ENCODE results near the gene CRB2.

CRB2 gene

DNA sequence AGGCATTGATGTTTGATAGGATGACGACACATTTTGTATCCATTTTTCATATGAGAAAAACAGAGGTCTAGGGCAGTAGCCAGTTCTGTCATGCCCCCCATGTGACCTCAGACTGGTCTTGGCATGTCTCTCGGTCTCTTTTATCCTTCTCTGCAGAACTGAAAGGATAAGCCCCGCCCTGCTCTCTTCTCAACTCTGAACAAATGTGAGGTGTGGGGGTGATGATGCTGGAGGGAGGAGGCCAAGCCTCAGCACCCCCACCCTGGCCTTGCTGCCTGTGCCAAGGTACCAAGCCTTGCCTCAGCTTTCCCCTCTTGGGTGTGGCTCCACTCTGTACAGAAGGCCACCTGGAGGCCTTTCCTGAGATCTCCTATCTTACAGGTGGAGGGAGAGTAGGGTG lies 19.5 kb upstream of the CRB2 start:
- Histone ChIP-seq H3K4me3 (no peak overlapping the region), H3K4me1 (peaks cover 20% of the 10 kb centered on the region), H3K9me3 (no peaks in the 10 kb centered on the region), H3K36me3 (replicated peaks) (no peaks in the 10 kb centered on the region), H3K27me3 (ENCODE audit: low read depth) (no peaks in the 10 kb centered on the region)
- in situ Hi-C loops (cut with MboI; ENCODE audit: low sequenced_read_pairs) = loop anchor here (25.0 kb wide), 1 partner anchor 874 kb away; no protein-coding TSS in a partner anchor
- no peak for DNase-seq (ENCODE audit: low spot score in 2 of 2)

GRCh38 chr9:123336959-123337358 lies 19.0 kb upstream of the CRB2 start:
- Histone ChIP-seq H3K9me3 (no peaks in the 10 kb centered on the region), H3K36me3 (replicated peaks) (no peaks in the 10 kb centered on the region), H3K27me3 (ENCODE audit: low read depth) (no peaks in the 10 kb centered on the region), H3K4me1 (peaks cover 20% of the 10 kb centered on the region), H3K4me3 (no peak overlapping the region)
- no peak for DNase-seq (ENCODE audit: low spot score in 2 of 2)
- in situ Hi-C loops (cut with MboI; ENCODE audit: low sequenced_read_pairs) = loop anchor here (25.0 kb wide), 1 partner anchor 875 kb away; no protein-coding TSS in a partner anchor

DNA sequence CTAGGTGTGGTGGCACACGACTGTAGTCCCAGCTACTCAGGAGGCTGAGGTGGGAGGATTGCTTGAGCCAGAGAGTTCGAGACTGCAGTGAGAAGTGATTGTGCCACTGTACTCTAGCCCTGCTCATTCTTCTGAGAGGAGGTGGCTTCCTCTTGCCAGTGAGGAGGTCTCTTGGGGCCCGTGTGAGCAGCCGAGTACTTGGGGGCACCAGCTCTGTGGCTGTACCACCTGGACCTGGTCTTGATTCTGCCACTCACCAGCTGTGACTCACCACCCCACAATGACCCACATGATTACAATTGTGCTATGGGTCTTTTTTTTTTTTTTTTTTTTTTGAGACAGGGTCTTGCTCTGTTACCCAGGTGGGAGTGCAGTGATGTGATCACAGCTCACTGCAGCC lies 18.0 kb upstream of the CRB2 start:
- Histone ChIP-seq H3K4me1 (peaks cover 17% of the 10 kb centered on the region), H3K36me3 (replicated peaks) (no peaks in the 10 kb centered on the region), H3K27me3 (ENCODE audit: low read depth) (no peaks in the 10 kb centered on the region), H3K9me3 (no peaks in the 10 kb centered on the region), H3K4me3 (no peak overlapping the region)
- no peak for DNase-seq (ENCODE audit: low spot score in 2 of 2)
- in situ Hi-C loops (cut with MboI; ENCODE audit: low sequenced_read_pairs) = loop anchor here (25.0 kb wide), 1 partner anchor 876 kb away; no protein-coding TSS in a partner anchor

DNA sequence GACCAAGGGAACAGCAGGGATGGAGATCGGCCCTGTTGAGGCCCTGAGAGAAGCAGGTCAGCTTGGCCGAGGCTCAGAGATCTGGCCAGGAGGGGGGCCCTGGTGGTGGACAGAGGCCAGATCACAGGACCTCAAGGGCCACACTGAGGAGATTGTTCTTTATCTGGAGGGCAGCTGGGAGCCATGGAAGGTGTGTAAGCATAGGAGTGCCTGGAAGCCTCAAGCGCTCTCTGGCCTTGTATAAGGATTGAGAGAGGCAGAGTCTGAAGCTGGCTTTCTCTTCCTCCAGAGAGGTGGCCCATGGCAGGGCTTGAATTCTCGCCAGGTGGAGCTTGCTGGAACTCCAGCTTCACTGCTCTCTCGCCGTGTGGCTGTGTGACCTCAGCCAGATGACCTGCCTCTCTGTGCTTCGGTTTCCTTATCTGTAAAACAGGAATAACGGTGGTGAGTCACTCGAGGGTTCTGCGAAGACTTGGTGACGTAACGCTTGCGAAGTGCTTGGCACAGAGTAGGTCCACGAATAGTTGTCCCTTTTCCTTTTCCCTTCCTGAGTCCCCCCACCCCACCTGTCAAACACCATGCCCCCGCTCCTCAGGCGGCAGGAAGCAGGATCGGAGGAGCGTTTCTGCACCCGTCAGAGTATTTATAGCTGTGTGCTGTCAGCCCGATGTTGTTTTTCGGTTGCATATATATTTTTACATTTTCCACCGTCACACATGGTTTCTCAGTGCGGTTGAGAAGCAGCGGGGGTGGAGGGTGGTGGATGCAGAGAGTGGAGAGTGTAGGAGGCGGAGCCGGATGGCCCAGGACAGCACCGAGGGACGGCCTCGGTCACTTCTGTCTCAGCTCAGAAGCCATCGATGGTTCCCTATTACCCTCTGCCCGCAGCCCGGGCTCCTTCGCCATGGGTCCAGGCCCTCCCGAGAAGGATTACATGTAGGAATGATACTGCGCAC lies 17.0 kb upstream of the CRB2 start:
- H3K9me3 ChIP-seq = no peaks in the 10 kb centered on the region
- H3K4me1 ChIP-seq = peaks cover 13% of the 10 kb centered on the region
- no peaks in the 10 kb centered on the region for H3K27me3 ChIP-seq (ENCODE audit: low read depth)
- DNase-seq (ENCODE audit: low spot score in 2 of 2) = no peak
- H3K36me3 ChIP-seq (replicated peaks) = no peaks in the 10 kb centered on the region
- no peak overlapping the region for H3K4me3 ChIP-seq
- in situ Hi-C loops (cut with MboI; ENCODE audit: low sequenced_read_pairs) = loop anchor here (25.0 kb wide), 1 partner anchor 877 kb away; no protein-coding TSS in a partner anchor

DNA sequence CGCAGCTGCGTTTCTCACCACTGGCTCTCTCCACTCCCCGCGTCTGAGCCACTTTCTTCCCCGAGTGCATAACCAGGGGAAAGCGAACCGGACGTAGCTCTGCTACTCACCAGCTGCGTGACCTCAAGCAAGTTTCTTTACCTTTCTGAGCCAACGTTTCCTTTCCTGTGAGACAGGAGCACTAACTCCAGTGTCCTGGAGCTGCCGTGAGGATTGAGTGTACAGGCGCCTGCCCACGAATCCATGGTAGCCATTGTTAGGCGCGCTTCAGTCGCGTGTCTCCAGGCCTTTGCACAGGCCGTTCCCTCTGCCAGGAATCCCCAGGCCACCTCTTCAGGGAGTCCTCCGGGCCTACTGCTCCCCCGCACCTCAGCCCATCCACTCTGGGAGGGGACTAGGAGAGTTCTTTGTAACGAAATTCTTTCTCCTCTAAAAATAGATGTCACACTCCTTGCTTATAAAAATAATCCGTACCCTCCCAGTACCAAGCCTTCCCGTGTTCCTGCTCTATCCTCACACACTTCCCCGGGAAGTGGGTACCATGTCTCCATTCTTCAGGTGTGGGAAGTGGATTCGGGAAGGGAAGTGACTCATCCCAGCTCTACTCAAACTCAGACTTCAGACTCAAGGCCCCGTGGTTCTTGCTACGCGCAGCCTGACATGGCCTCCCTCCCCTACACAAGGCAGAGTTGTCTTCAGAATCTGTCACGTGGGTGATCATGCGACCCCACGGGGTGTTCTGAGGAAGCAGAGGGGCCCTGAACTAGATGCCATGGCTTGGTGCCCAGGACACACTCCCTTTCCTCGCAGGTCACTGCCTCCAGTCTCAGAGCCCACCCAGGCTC lies 16.1 kb upstream of the CRB2 start:
- H3K27me3 ChIP-seq (ENCODE audit: low read depth) = no peaks in the 10 kb centered on the region
- in situ Hi-C loops (cut with MboI; ENCODE audit: low sequenced_read_pairs) = loop anchor here (25.0 kb wide), 1 partner anchor 878 kb away; no protein-coding TSS in a partner anchor
- H3K4me3 ChIP-seq = no peak overlapping the region
- H3K36me3 ChIP-seq (replicated peaks) = no peaks in the 10 kb centered on the region
- peaks cover 13% of the 10 kb centered on the region for H3K4me1 ChIP-seq
- H3K9me3 ChIP-seq = no peaks in the 10 kb centered on the region
- DNase-seq (ENCODE audit: low spot score in 2 of 2) = no peak

GRCh38 chr9:123341816-123342215 lies 14.2 kb upstream of the CRB2 start:
- Histone ChIP-seq H3K9me3 (no peaks in the 10 kb centered on the region), H3K4me1 (no peaks in the 10 kb centered on the region), H3K4me3 (no peak overlapping the region), H3K27me3 (ENCODE audit: low read depth) (no peaks in the 10 kb centered on the region), H3K36me3 (replicated peaks) (no peaks in the 10 kb centered on the region)
- in situ Hi-C loops (cut with MboI; ENCODE audit: low sequenced_read_pairs) = loop anchor here (25.0 kb wide), 1 partner anchor 880 kb away; no protein-coding TSS in a partner anchor
- DNase-seq (ENCODE audit: low spot score in 2 of 2) = no peak

GRCh38 chr9:123342247-123342646 lies 13.8 kb upstream of the CRB2 start:
- Histone ChIP-seq H3K4me1 (no peaks in the 10 kb centered on the region), H3K4me3 (no peak overlapping the region), H3K9me3 (no peaks in the 10 kb centered on the region), H3K36me3 (replicated peaks) (no peaks in the 10 kb centered on the region), H3K27me3 (ENCODE audit: low read depth) (no peaks in the 10 kb centered on the region)
- in situ Hi-C loops (cut with MboI; ENCODE audit: low sequenced_read_pairs) = loop anchor here (25.0 kb wide), 1 partner anchor 880 kb away; no protein-coding TSS in a partner anchor
- DNase-seq (ENCODE audit: low spot score in 2 of 2) = no peak

- H3K4me1 ChIP-seq = no peaks in the 10 kb centered on the region
- no peak for DNase-seq (ENCODE audit: low spot score in 2 of 2)
- no peaks in the 10 kb centered on the region for H3K9me3 ChIP-seq
- in situ Hi-C loops (cut with MboI; ENCODE audit: low sequenced_read_pairs) = loop anchor here (25.0 kb wide), 1 partner anchor 881 kb away; no protein-coding TSS in a partner anchor
- no peak overlapping the region for H3K4me3 ChIP-seq
- 0 out of 2 replicates have a peak, but pooled peaks cover 3% of the 10 kb centered on the region for H3K27me3 ChIP-seq (ENCODE audit: low read depth)
- H3K36me3 ChIP-seq (replicated peaks) = no peaks in the 10 kb centered on the region
Observed at GRCh38 chr9:123343443-123344191, 12.4 kb upstream of the CRB2 start.

- no peaks in the 10 kb centered on the region for H3K36me3 ChIP-seq (replicated peaks)
- peaks cover 5% of the 10 kb centered on the region; the same call in 1 of the 2 replicates for H3K27me3 ChIP-seq (ENCODE audit: low read depth)
- H3K9me3 ChIP-seq = no peaks in the 10 kb centered on the region
- in situ Hi-C loops (cut with MboI; ENCODE audit: low sequenced_read_pairs) = loop anchor here (25.0 kb wide), 1 partner anchor 882 kb away; no protein-coding TSS in a partner anchor
- H3K4me1 ChIP-seq = no peaks in the 10 kb centered on the region
- H3K4me3 ChIP-seq = no peak overlapping the region
- DNase-seq (ENCODE audit: low spot score in 2 of 2) = no peak
Observed at GRCh38 chr9:123344192-123344949, 11.6 kb upstream of the CRB2 start.

- H3K36me3 ChIP-seq (replicated peaks) = no peaks in the 10 kb centered on the region
- H3K9me3 ChIP-seq = no peaks in the 10 kb centered on the region
- in situ Hi-C loops (cut with MboI; ENCODE audit: low sequenced_read_pairs) = loop anchor here (25.0 kb wide), 1 partner anchor 883 kb away; no protein-coding TSS in a partner anchor
- no peak for DNase-seq (ENCODE audit: low spot score in 2 of 2)
- H3K4me1 ChIP-seq = no peaks in the 10 kb centered on the region
- H3K27me3 ChIP-seq (ENCODE audit: low read depth) = peaks cover 8% of the 10 kb centered on the region
- H3K4me3 ChIP-seq = no peak overlapping the region
Observed at GRCh38 chr9:123345567-123345955, 10.4 kb upstream of the CRB2 start.

GRCh38 chr9:123346026-123346425 lies 10.0 kb upstream of the CRB2 start:
- in situ Hi-C loops (cut with MboI; ENCODE audit: low sequenced_read_pairs) = loop anchor here (25.0 kb wide), 1 partner anchor 884 kb away; no protein-coding TSS in a partner anchor

GRCh38 chr9:123346826-123347225 lies 9.2 kb upstream of the CRB2 start:
- no peaks in the 10 kb centered on the region for H3K9me3 ChIP-seq
- no peak for DNase-seq (ENCODE audit: low spot score in 2 of 2)
- in situ Hi-C loops (cut with MboI; ENCODE audit: low sequenced_read_pairs) = loop anchor here (25.0 kb wide), 1 partner anchor 885 kb away; no protein-coding TSS in a partner anchor
- H3K4me3 ChIP-seq = no peak overlapping the region
- H3K36me3 ChIP-seq (replicated peaks) = no peaks in the 10 kb centered on the region
- H3K4me1 ChIP-seq = no peaks in the 10 kb centered on the region
- H3K27me3 ChIP-seq (ENCODE audit: low read depth) = peaks cover 13% of the 10 kb centered on the region

More at GRCh38 chr9:123346026-123346425, 10.0 kb upstream of the CRB2 start:
- H3K4me1 ChIP-seq = no peaks in the 10 kb centered on the region
- no peaks in the 10 kb centered on the region for H3K36me3 ChIP-seq (replicated peaks)
- DNase-seq (ENCODE audit: low spot score in 2 of 2) = no peak
- H3K9me3 ChIP-seq = no peaks in the 10 kb centered on the region
- H3K27me3 ChIP-seq (ENCODE audit: low read depth) = peaks cover 8% of the 10 kb centered on the region
- no peak overlapping the region for H3K4me3 ChIP-seq

All from HAP-1 (cell line).